GM12874 (cell line): ENCODE data around the gene DCDC2B.

Source experiments
- CTCF ChIP-seq: IDR thresholded peaks from 2 replicates; pipeline ENCODE4 v1.5.1; 2011; ENCODE audit warnings: low read depth, mild to moderate bottlenecking, control low read depth, low read length, moderate library complexity; ENCODE audit not compliant: insufficient read depth

DCDC2B gene

GRCh38 chr1:32204943-32205361 is 3.9 kb upstream of the DCDC2B start:
- TF ChIP-seq CTCF = no peak

GRCh38 chr1:32205401-32206370 is 3.2 kb upstream of the DCDC2B start, which contains the start of gene IQCC:
TSS of gene IQCC (plus strand) at chr1:32205671. CDS start at chr1:32205682, 11 bp downstream.
- TF ChIP-seq CTCF = no peak

GRCh38 chr1:32208469-32208868 is 420 bp upstream of the DCDC2B start:
- TF ChIP-seq CTCF = no peak

GRCh38 chr1:32215629-32216480 is 7.0 kb downstream of the DCDC2B start:
- peak; percentile 82 for TF ChIP-seq CTCF

GRCh38 chr1:32216566-32216965 is 7.7 kb downstream of the DCDC2B start:
- no peak for TF ChIP-seq CTCF

GRCh38 chr1:32219022-32219421 is 10.1 kb downstream of the DCDC2B start:
- no peak for TF ChIP-seq CTCF
